GM19395 (cell line): ENCODE measurements around the gene FOXP4.
"Not testable (repeated sequence)": the region's sequence is repeated elsewhere in the genome, so short reads cannot be mapped to it uniquely, and the experiment has no call there.

Experiments used
- ATAC-seq: cut with Tn5 transposase; IDR thresholded peaks from one replicate; pipeline ENCODE4 v1.9.1; 2021; ENCODE audit warnings: mild to moderate bottlenecking, moderate library complexity; ENCODE audit not compliant: unreplicated experiment

FOXP4 gene

DNA sequence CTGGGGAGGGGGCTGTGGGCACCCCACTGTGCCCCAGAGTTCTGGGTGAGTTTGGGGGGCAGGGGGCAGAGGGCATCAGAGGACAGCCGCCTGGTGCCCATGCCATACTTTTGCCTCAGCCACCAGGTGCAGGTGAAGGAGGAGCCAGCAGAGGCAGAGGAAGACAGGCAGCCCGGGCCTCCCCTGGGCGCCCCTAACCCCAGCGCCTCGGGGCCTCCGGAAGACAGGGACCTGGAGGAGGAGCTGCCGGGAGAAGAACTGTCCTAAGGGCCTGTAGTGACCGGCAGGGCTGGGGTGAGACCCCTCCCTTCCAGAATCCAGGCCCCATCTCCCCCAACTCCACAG is 52.5 kb downstream of the FOXP4 start:
- ATAC-seq, result no peak

DNA sequence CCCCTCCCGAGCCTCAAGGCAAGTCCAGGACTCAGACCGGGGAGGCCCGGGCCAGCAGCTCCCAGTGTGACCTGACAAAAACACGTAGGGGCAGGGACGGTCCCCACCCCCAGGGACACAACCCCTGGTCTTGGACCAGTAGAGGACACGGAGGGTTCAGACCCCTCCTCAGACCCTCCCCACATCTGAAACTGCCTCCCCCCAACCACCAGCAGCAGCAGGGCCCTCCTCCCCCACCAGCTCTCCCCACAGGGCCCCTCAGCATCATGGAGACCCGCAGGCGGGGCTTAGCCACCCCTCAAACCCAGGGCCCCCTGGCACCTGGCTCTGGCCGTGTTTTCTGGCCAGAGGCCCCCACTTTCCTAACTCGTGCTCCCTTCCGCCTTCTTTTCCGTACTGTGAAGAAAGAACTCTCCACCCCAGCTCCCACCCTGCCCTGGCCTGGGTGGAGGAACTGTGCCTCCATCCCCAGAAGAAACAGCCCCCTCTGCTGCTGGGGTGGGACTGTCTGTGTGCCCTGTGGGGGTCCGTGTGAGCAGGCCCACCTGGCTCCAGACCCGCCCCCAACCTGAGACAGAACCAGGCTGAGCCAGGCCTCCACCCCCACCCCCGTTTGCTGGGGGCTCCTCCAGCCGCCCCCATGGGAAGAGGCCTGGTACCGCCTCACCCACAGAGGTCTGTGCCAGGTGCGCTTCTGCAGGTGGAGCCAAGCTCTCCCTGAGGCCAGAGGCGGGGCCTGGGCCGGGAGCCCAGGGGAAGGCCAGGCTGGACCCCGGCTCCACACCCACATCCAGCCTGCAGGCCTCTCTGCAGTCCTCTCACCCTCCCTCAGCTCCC is 53.1 kb downstream of the FOXP4 start:
- no peak for ATAC-seq

DNA sequence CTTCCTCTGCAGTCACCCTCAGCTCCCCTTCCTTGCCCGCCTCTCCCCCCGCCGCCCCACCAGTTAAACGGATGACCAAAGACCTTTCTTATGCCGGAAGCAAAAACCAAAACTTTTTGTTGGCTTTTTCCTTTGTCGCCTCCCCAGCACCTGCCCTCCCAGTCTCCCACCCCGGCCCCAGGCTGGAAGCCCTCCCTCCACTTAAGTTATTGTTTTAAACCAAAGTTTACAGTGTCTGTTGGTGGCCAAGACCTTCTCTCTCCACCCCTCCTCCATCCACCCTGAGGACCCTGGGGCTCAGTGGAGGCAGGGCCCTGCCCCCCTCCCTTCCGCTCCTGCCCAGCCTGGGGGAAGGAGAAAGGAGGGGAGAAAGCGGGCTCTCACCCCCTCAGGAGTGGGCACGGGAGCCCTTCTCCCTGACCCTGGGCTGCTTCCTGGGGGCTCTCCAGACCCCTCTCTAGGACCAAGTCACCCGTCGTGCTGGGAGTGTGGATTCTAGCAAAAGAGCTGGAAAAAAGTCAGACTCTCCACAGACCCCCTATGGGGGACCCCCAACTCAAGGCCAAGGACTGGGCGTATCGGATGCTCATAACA is 53.8 kb downstream of the FOXP4 start:
- no peak for ATAC-seq

DNA sequence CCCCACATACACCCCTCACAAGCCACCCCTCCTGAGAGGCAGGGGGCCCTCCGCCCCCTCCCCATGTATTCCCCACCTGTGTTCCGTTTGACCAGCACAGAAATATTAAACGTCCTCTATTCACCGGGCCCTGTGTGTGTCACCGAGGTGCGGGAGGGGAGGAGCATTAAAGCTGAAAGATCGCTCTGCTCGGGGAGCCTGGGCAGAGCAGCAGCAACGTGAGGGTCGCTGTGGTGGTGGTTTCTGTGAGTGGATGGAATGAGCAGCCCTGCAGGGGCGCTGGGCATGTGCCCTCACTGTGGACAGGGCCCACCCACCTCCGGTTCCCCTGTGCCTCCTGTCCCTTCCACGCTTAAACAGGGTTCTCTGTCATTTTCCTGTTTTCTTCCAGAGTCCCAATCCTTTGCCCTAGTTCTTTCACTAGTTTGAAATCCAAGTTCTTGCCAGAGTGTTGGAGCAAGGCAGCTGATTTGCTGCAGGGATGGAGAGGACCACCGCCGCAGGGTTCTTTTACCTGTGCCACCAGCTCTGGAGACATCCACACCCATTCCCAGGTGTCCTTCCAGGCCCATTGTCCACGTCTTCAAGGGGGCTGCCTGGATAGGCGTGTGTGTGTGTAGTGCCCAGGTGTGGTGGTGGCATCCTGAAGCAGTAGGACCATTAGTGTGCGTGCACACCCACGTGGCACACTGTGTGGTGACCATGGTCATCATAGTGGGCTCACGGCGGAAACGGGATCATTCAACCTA is 54.5 kb downstream of the FOXP4 start:
- ATAC-seq, result no peak

DNA sequence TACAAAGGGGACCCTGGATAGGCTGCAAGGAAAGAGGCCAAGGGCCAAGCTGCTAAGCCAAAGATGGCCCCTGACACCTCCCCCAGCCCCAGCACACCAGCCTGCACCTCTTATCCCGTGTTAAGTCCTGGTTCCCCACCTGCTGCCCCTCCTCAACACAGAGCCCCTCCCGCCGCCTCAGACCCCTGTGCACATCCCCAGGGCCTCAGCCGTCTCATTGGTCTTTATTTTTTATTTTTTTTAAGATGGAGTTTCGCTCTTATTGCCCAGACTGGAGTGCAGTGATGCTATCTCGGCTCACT is 55.0 kb downstream of the FOXP4 start:
- ATAC-seq, result no peak

DNA sequence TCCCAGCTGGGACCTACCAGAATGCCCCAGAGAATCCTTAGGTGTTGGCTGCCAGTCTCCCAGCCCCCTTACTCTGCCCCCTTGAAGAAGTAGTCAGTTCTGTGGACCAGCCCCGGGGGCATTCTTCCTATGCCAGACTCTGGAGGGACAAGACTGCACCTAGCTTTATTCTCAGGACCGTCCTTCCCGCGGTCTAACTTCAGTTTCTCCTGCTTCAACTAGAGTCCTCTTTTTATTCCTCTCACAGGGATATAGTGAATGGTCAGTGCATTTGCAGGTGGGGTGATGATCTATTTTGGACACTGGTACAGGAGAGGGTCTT is 56.2 kb downstream of the FOXP4 start:
- ATAC-seq, result no peak

DNA sequence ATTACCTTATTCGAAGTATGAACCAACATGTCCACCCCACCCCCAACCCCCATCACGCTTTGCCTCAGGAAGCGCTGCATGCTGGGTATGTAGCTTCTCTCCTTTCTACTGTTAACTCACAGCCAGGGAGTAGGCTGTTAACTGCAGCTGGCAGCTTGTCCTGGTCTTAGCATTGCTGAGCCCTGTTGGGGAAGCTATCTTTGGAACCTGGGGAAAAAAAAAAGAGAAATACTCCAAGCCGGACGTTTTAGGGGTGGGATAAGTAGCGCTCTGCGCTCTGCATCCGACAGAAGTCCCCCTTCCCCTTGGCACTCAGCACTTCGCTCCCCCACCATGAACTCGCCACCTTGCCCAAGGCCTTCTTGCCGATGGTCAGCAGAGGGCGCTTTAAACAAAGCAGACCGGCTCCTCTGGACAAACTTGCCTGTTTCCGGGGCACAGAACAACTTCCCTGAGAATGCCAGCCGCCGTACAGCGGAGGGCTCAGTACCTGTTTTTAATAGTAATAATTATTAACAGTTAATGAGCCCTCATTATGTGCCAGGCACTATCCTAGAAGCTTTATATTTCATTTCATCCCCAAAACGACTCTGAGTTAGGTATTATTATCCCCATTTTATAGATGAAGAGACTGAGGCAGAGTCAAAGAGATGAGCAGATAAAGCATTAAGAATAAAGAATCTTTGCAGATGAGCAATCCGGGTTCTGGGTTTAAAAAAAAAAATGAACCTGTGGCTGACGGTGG is 56.9 kb downstream of the FOXP4 start:
- ATAC-seq, result no peak

DNA sequence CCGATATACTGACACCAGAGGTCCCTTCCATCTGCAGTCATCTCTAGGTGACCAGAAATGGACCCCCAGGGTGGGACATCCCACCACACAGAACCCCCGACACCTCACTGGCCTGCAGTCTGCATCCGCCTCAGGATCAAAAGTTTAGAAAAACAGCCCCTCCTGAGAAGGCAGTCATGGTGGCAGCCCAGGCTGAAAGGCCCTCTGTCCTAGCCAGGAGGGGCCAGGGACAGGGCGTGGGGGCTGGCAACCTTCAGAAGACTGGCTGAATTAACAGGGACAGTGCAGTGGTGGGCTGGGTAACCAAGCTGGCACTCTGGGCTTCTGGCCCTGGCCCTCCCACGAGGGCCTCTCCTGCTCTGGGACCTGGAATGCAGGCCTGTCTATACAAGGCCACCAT is 57.8 kb downstream of the FOXP4 start:
- no peak for ATAC-seq

DNA sequence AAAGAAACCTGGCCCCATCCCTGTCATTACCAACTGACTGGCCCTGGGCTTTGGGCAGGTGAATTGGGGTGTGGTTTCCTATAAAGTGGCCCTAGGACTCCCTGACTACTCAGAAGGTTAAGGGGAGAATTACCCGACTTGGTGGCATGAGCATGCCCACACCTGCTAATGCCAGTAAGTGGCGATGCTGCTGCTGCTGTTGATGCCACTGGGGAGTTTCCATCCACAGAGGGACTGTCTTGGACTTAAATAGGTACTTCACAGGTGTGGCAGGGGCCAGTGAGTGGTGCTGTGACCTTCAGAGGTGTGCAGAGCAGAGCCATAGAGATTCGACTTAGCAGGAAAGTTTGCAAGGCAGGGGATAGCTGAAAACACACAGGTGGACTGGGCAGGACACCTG is 59.5 kb downstream of the FOXP4 start:
- no peak for ATAC-seq

DNA sequence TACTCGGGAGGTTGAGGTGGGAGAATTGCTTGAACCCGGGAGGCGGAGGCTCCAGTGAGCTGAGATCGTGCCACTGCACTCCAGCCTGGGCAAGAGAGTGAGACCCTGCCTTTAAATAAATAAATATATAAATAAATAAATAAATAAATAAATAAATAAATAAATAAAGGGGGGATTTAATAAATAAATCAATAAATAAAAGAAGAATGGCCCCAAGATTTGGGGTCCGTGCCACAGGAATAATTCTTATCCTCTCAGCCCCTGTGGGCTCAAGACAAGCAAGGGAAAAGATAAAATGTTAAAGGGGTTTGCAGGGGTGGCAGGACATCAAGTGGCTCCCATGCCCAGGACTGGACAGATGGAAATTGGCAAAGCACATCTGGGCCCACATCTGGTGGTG is 60.9 kb downstream of the FOXP4 start:
- no peak for ATAC-seq

DNA sequence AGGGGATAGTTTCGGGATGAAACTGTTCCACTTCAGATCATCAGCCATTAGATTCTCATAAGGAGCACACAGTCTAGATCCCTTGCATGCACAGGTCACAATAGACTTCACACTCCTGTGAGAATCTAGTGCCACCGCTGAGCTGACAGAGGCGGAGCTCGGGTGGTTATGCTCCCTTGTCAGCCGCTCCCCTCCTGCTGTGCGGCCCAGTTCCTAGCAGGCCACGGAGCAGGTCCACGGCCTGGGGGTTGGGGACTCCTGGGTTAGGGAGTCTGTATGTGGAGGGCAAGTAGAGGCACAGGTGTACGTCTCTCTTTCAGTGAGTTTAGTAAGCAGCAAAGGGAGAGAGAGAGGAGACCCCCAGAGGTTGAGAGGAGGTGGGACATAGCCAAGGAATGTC is 61.6 kb downstream of the FOXP4 start:
- no peak for ATAC-seq

DNA sequence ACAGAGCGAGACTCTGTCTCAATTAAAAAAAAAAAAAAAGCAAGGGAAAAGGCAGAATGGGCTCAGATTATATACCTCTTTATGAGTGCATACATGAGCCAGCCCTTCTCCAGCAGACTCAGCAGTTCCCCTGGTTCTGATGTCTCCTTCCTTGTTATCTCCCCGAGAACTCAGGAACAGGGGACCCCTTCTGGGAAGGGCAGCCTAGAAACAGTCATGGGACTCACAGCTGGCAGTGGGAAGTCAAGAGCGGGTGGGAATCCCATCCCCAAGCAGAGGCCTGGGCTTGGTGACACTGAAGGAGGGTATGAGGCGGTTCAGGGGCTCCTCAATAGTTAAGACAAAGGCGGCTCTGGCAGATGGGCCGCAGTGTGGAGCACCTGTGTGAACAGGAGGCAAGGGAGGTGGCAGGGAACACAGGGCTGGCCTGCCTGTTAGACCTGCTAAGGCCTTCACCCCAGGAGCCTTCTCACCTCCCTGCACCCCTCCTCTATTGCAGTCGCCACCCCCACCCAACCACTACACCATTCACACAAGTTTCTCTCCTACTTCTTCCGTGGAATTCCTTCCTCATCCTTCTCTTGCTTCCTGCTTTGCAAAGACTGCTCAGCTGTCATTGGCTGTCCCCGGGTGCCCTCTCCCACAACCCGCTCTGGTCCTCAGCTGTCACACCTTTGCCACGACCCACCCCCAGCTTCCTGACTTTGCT is 62.4 kb downstream of the FOXP4 start:
- no peak for ATAC-seq

DNA sequence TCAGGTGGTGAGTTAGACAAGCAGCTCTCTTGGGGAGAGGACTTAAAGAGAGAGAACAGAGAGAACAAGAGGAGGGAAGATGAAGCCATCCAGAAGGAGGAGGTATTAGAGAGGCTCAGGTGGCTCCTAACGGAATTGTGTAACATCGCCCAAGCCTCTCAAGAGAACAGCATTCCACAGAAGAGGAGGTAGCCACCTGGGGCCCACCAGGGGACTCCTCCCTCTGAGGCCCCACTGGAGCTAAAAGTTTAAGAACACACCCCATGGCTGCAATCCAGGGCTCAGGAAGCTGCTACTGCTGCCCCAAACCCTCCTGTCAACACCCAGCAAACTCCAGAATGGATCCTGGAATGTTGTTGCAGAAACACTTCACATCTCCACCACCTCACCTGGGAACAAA is 68.5 kb downstream of the FOXP4 start:
- no peak for ATAC-seq

DNA sequence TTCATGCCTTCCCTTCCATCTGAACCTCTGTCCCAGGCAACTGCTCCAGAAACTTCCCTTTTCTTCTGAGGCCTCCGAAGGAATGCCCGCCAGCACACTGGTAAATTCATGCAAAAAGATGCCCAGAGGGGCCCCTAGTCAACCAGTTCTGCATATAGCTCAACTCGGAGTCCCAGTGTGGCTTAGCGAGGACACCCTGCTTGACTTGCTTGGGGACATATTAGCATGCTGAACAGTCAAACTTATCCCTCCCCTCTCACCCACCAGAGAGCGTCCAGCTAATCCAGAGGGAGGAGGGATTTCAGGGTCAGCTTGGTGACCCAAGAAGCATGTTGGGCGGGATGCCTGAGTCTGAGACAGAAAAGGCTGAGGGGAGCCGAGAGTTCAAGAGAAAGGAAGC is 69.1 kb downstream of the FOXP4 start:
- no peak for ATAC-seq

DNA sequence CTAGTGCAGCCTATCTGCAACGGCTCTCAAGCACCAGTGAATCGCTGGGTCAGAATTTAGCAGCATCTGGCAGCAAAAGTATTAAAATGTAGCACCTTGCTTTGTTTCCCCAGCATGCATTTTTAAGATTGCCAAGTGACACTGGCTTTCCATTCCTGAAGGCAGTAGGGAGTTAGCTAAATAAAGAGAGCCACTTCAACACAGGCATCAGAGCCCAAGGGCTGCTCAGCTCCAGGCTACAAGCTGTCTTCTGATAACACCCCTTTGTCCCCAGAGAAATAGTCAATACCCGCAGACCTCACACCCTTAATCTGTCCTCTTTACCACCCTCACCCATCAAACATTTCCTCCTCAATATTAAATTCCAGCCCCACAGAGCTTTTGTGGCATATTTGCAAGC is 72.4 kb downstream of the FOXP4 start:
- no peak for ATAC-seq

DNA sequence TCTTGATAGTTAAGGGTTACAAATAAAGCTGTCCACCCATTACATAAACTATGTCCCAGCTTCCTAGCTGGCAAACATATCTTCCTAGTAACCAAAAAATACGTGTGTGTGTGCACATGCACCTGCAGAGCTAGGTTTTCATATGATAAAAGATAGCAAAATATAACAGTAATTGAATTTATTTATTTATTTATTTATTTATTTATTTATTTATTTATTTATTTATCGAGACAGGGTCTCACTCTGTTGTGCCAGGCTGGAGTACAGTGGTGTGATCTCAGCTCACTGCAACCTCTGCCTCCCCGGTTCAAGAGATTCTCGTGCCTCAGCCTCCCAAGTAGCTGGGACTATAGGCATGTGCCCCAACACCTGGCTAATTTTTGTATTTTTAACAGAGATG is 73.0 kb downstream of the FOXP4 start:
- not testable (repeated sequence) for ATAC-seq

DNA sequence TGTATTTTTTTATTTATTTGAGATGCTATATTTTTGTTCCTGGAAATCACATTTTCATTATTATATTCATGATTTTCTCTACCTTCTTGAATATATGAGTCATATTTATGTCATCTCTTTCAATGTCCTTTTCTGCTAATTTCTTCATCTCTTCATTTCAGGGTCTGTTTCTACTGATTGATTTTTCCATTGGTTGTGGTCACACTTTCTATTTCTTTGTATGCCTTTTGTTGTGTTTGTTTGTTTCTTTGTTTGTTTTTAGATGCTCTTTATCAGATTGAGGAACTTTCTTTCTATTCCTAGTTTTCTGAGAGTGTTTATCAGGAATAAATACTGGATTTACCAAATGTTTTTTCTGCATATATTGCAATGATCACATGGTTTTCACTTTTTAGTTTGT is 75.2 kb downstream of the FOXP4 start:
- ATAC-seq, result no peak

DNA sequence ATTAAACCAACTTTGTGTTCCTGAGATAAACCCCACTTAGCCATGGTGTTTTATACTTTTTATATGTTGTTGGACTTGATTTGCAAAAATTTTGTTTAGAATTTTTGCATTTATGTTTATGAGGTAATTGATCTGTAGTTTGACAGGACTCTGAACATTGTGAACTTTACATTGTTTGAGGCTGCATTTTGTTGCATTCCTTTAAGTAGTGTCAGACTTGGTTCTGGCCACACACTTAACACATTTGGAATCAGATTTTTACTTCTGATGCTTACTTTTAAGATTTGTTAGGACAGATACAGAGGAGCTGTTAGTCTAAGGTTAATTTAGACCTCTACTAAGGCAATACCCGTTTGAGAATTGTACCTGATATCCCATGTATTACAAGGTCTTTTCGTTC is 75.6 kb downstream of the FOXP4 start:
- no peak for ATAC-seq

DNA sequence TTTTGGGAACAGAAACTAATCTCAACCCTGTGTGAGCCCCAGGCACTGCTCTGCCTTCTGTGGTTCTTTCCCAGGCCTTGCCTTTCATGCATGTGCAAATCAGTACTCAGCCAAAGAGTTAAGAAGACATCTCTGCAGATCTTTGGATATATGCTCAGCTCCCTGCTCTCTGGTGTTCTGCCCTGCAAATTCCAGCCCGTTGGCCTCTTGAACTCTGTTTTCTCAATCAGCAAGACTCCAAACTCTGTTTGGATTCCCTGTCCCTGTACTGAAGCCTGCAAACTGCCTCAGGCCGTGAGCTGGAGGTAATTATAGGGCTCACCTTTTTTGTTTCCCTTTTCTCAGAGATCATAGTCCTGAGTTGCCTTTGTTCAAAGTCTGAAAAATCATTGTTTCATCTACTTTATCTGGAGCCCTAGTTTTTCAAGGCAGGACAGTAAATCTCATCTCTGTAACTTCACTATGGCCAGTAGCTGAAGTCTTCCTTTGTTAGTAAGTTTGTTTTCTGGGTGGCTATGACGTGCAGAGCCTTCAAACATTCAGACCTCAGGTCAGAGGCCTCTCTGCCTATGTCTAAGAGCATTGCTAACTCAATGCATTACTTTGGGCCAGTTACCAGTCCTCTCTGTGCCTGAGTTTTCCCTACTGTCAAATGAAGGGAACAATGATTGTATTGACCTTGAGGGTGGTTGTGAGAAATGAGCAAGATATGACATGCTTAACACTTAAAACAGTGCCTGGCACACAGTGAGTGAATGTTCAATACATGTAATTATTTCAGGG is 76.2 kb downstream of the FOXP4 start:
- no peak for ATAC-seq

DNA sequence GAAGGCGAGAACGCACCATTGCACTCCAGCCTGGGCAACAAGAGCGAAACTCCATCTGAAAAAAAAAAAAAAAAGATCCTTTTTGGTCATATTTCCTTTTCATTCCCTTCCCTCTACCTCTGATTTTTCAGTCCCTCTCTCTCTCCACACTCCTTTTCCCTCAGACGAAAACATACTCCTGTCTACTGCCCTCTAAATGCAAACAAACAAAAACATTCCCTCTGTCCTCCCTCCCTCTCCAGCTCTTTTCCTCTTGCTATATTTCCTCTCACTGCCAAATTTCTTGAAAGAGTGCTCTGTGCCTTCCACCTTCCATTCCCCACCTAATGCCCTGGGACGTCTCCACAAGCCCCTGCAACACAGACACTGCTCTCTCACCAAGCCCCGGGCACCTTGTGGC is 77.1 kb downstream of the FOXP4 start:
- no peak for ATAC-seq
